HUDEP-2 (cell line): ENCODE data around the gene RIMBP2.

ENCODE experiments used
- DNase-seq, 76 experiments: peaks; one replicate each; lab custom pipeline; 2025; ENCODE audit not compliant: unreplicated experiment in 76 of 76; lab: John Stamatoyannopoulos, UW

Gene RIMBP2

GRCh38 chr12:130474599-130475269 lies 241.4 kb downstream of the RIMBP2 start:
- no peak for DNase-seq

- DNase-seq, result no peak
Measured at GRCh38 chr12:130473266-130473665, 242.8 kb downstream of the RIMBP2 start.

- DNase-seq, result no peak
Measured at GRCh38 chr12:130470969-130471368, 245.1 kb downstream of the RIMBP2 start.

- DNase-seq, result no peak
Measured at GRCh38 chr12:130469552-130469951, 246.5 kb downstream of the RIMBP2 start.

GRCh38 chr12:130468700-130469245 lies 247.3 kb downstream of the RIMBP2 start:
- DNase-seq, result no peak

GRCh38 chr12:130468186-130468585 lies 247.9 kb downstream of the RIMBP2 start:
- no peak for DNase-seq

- no peak for DNase-seq
Measured at GRCh38 chr12:130465626-130466025, 250.5 kb downstream of the RIMBP2 start.

GRCh38 chr12:130465046-130465445 lies 251.1 kb downstream of the RIMBP2 start:
- DNase-seq, result no peak

GRCh38 chr12:130463818-130464670 lies 252.1 kb downstream of the RIMBP2 start:
- no peak for DNase-seq

- no peak for DNase-seq
Measured at GRCh38 chr12:130463275-130463658, 252.8 kb downstream of the RIMBP2 start.

- DNase-seq, result no peak
Measured at GRCh38 chr12:130462558-130463274, 253.4 kb downstream of the RIMBP2 start.

GRCh38 chr12:130461839-130462557 lies 254.1 kb downstream of the RIMBP2 start:
- DNase-seq, result no peak

- no peak for DNase-seq
Measured at GRCh38 chr12:130461447-130461815, 254.7 kb downstream of the RIMBP2 start.

- no peak for DNase-seq
Measured at GRCh38 chr12:130460611-130461446, 255.3 kb downstream of the RIMBP2 start.

GRCh38 chr12:130459916-130460315 lies 256.2 kb downstream of the RIMBP2 start:
- no peak for DNase-seq

GRCh38 chr12:130458341-130458740 lies 257.8 kb downstream of the RIMBP2 start:
- no peak for DNase-seq

- no peak for DNase-seq
Measured at GRCh38 chr12:130457215-130457614, 258.9 kb downstream of the RIMBP2 start.

- DNase-seq, result no peak
Measured at GRCh38 chr12:130456375-130457199, 259.5 kb downstream of the RIMBP2 start.

- DNase-seq, result no peak
Measured at GRCh38 chr12:130455161-130455560, 260.9 kb downstream of the RIMBP2 start.
